ENCODE measurements around the gene MED13L.
A peak's percentile ranks its signal among the peaks of the same experiment; 100 is the strongest.

Gene MED13L

GRCh38 chr12:115943630-115944391 is 333.7 kb downstream of the MED13L start:
- no peak for DNase-seq (ENCODE audit: low spot score)

- no peak for DNase-seq (ENCODE audit: low spot score)
These were observed 334.2 kb downstream of the MED13L start for GRCh38 chr12:115943310-115943629.

- DNase-seq (ENCODE audit: low spot score) = no peak
These were observed 335.1 kb downstream of the MED13L start for GRCh38 chr12:115942346-115942745.

GRCh38 chr12:115941362-115941761 is 336.1 kb downstream of the MED13L start:
- DNase-seq (ENCODE audit: low spot score) = no peak

GRCh38 chr12:115938794-115939377 is 338.6 kb downstream of the MED13L start:
- DNase-seq (ENCODE audit: low spot score) = no peak

GRCh38 chr12:115936997-115937916 is 340.2 kb downstream of the MED13L start:
- no peak for DNase-seq (ENCODE audit: low spot score)

GRCh38 chr12:115934877-115935276 is 342.6 kb downstream of the MED13L start:
- no peak for DNase-seq (ENCODE audit: low spot score)

- no peak for DNase-seq (ENCODE audit: low spot score)
These were observed 343.4 kb downstream of the MED13L start for GRCh38 chr12:115934046-115934445.

- no peak for DNase-seq (ENCODE audit: low spot score)
These were observed 345.4 kb downstream of the MED13L start for GRCh38 chr12:115932066-115932465.

- no peak for DNase-seq (ENCODE audit: low spot score)
These were observed 347.2 kb downstream of the MED13L start for GRCh38 chr12:115930336-115930735.

- DNase-seq (ENCODE audit: low spot score) = no peak
These were observed 351.3 kb downstream of the MED13L start for GRCh38 chr12:115926037-115926670.

- DNase-seq (ENCODE audit: low spot score) = no peak
These were observed 353.6 kb downstream of the MED13L start for GRCh38 chr12:115923851-115924250.

GRCh38 chr12:115922952-115923564 is 354.4 kb downstream of the MED13L start:
- peak; percentile 30 for DNase-seq (ENCODE audit: low spot score)

- no peak for DNase-seq (ENCODE audit: low spot score)
These were observed 356.9 kb downstream of the MED13L start for GRCh38 chr12:115920395-115921183.

- DNase-seq (ENCODE audit: low spot score) = no peak
These were observed 358.7 kb downstream of the MED13L start for GRCh38 chr12:115918763-115919162.

- DNase-seq (ENCODE audit: low spot score) = peak; percentile 52
These were observed 360.4 kb downstream of the MED13L start for GRCh38 chr12:115916910-115917668.

GRCh38 chr12:115914122-115914521 is 363.4 kb downstream of the MED13L start:
- no peak for DNase-seq (ENCODE audit: low spot score)

- DNase-seq (ENCODE audit: low spot score) = no peak
These were observed 365.1 kb downstream of the MED13L start for GRCh38 chr12:115912440-115912839.

- DNase-seq (ENCODE audit: low spot score) = no peak
These were observed 366.1 kb downstream of the MED13L start for GRCh38 chr12:115911360-115911759.

- no peak for DNase-seq (ENCODE audit: low spot score)
These were observed 367.4 kb downstream of the MED13L start for GRCh38 chr12:115910057-115910456.

All from kidney tubule cell (primary cell).